Suppressor macrophage treated with lipopolysaccharide for 1 hour (primary cell): ENCODE measurements around the gene ZNF444.

Experiments
- DNase-seq, 3 donors: peaks; one replicate each; pipeline ENCODE4 v3.0.0-alpha.2; 2020 to 2022

Gene ZNF444

DNA sequence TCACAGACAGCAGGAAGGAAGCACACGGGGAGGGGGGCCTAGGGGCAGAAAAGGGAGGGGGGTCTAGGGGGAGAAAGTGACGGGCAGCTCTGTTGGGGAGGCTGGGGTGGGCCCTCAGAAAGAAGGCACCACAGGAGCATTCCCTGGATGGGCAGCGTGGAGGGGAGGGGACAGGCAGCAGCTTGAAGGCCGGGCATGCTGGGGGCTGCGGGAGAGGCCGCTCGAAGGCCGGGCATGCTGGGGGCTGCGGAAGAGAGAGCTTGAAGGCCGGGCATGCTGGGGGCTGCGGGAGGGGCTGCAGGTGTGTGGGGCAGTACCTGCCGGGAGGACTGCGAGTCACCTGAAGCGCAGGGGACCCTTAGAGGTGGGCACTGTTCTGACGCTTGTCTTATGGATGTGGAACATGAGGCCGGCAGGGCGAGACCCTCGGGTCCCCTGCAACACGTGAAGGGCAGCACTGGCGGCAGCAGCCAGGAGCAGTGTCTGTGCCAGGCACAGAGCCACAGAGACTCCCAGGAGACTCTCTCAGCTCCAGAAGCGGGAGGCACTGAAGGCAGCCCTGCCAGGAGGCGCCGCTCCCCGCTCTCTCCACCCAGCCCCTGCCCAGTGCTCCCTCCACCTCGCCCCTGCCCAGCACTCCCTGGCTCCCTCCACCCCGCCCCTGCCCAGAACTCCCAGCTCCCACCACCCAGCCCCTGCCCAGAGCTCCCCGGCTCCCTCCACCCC lies 33.3 kb upstream of the ZNF444 start:
- no peak for DNase-seq

- DNase-seq, result peak; percentile 52 to 67 (median 52)
Measured at GRCh38 chr19:56108447-56109195, 32.5 kb upstream of the ZNF444 start.

DNA sequence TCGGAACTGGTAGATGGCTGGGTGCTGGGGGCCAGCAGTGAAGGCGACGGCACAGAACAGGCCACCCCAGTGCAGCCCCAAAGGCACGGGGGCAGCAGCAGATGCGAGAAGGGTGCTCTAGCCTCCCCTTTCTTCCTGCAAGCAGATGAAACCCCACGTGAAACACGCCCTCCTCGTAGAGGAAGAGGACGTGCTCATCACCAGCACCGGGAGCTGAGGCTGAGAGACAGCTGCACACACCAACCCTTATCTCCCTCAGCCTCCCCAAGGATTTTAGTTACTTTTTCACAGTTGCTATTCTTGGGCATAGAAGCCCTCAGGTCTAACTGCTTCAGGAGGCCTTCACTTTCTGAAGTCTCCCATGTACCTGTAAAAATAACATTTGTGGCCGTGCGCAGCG lies 31.9 kb upstream of the ZNF444 start:
- DNase-seq, result peak in 2 of 3 donors; percentile 18 to 32

GRCh38 chr19:56110515-56111448 lies 30.3 kb upstream of the ZNF444 start:
- peak; percentile 44 to 64 (median 56) for DNase-seq

DNA sequence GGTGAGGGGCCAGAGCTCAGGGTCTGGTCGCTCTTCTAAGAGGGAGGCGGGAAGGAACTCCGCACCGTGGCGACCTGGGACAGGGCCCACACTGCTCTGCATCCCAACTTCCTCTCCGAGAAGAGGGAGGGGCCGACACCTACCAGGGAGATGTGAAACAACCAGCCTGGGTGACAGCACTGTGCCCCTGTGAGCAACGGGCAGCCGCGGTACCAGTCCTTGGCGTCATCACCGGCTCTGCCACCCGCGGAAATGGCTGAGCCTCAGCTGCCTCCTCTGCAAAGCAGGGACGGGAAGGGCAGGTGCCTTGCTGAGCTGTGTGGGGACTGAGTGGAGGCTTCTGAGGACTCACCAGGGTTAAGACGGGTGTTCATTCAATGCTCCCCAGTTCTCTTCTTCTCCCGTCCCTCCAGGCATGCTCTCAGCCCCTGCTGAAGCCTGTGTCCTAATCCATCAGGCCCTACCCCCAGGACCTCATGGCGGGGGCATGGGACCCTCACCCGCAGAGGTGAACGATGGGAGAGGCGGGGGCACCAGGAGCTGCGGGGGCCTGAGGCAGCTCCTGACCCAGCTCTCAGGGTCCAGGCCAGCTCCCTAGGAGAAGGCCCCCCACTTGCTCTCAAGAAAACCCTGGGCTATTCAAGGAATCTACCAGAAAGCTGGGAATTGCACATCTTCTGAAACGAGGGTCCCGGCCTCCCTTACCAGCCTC lies 29.3 kb upstream of the ZNF444 start:
- DNase-seq, result peak; percentile 84 to 89 (median 87)

GRCh38 chr19:56112313-56112709 lies 28.8 kb upstream of the ZNF444 start:
- no peak for DNase-seq

DNA sequence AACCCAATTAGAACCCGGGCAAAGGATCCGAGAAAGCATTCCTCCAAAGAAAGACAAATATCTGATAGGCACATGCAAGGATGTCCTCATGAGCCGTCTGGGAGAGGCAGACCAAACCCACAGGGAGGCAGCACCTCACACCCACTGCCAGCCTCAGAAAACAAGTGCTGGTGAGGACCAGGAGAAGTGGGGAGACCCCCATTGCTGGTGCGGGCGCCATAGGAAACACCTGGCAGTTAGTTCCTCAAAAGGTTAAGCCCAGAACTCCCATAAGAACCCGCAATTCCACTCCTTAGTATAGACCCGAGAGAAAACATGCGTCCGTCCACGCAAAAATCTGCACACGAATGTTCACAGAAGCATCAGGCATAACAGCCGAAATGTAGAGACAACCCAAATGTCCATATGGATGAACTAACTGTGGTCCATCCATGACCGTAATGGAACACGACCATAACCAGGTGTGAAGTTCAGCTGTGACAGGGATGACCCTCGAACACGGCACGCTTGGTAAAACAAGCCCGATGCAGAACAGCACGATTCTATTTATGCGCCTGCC lies 27.9 kb upstream of the ZNF444 start:
- DNase-seq, result no peak

- DNase-seq, result no peak
Measured at GRCh38 chr19:56114051-56114777, 26.9 kb upstream of the ZNF444 start.

DNA sequence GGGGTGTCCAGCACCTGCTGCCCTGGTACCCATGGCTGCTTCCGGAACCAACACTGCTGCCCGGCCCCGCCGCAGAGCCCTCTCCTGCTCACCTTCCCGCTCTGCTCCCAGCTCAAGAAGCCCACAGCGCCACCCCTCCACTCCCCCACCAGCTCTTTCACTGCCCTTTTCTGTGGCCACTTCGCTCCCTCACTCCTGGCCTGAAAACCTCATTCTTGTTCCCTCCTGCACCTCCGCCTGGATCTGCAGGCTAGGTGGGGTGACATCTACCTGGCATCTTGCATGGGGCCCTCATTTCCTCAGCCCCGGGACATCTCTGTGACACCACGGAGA lies 26.3 kb upstream of the ZNF444 start:
- DNase-seq, result no peak

DNA sequence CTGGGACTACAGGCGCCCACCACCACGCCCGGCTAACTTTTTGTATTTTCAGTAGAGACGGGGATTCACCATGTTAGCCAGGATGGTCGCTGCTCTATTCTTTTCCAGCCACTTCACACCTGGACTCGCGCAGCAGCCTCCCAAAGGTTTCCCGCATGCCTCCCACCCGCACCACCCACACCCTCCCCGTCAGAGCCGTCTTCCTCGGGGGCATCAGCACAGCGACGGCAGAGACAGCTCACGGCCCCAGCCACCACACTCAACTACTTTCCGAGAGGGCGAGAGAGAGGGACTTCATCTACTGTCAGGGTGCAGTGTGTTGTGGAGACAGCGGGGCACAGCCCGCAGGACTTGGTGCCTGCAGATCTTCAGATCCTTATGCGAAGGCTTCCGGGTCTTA lies 25.6 kb upstream of the ZNF444 start:
- DNase-seq, result no peak

DNA sequence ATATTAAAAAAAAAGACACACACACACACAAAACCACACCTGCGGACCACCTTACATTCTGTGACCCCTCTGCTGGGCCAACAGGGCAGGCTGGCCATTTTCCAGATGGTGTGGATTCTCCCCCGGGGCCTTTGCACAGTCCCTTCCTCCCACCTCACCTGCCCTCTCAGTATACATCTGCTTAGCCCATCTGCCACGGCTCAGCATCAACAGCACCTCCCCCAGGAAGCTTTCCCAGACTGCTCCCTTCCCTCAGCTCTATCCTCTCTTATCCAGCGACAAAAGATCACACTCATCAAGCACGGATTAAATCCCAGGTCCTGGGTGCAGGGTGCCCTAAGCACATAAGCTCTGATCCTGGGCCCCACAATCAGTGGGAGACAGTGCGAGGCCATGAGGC lies 24.5 kb upstream of the ZNF444 start:
- DNase-seq, result no peak

GRCh38 chr19:56117376-56117884 lies 23.7 kb upstream of the ZNF444 start:
- no peak for DNase-seq

- DNase-seq, result no peak
Measured at GRCh38 chr19:56117889-56118288, 23.2 kb upstream of the ZNF444 start.

- peak; percentile 45 to 53 (median 53) for DNase-seq
Measured at GRCh38 chr19:56118666-56119581, 22.2 kb upstream of the ZNF444 start.

- no peak for DNase-seq
Measured at GRCh38 chr19:56119582-56119978, 21.5 kb upstream of the ZNF444 start.

GRCh38 chr19:56120002-56120370 lies 21.1 kb upstream of the ZNF444 start:
- no peak for DNase-seq

- peak; percentile 97 for DNase-seq
Measured at GRCh38 chr19:56120371-56121179, 20.5 kb upstream of the ZNF444 start.

GRCh38 chr19:56121180-56122167 lies 19.6 kb upstream of the ZNF444 start, which contains the start of gene ZNF787:
TSS of gene ZNF787 (minus strand) at chr19:56121295. CDS start at chr19:56103217, 18,078 bp downstream.
- DNase-seq, result peak; percentile 97 to 99 (median 97)
